Right lobe of liver (tissue), 4 donors: ENCODE results near the gene PFKL.

Experiments used
- POLR2A ChIP-seq: fragments of 450-650 bp; IDR thresholded peaks from one replicate; pipeline ENCODE4 v1.6.1; 2017; ENCODE audit warnings: antibody characterized with exemption, mild to moderate bottlenecking
- TF ChIP-seq, protein P1 (sequence below), 4 donors: fragments of 200-600 bp in 3 of 4; fragments of 450-650 bp in 1 of 4; IDR thresholded peaks; one replicate each; pipeline versions ENCODE4 v1.5.1 to v1.8.0; 2016 to 2022; ENCODE audit warnings: antibody characterized with exemption in 4 of 4, mild to moderate bottlenecking in 2 of 4
- donor health status: DM: no; HTN: no; CAD: no.
- donor health status: DM: no; HTN: no; CAD: no.
- donor health status: DM: no; HTN: yes; CAD: no.

- TF ChIP-seq, protein P1, sequence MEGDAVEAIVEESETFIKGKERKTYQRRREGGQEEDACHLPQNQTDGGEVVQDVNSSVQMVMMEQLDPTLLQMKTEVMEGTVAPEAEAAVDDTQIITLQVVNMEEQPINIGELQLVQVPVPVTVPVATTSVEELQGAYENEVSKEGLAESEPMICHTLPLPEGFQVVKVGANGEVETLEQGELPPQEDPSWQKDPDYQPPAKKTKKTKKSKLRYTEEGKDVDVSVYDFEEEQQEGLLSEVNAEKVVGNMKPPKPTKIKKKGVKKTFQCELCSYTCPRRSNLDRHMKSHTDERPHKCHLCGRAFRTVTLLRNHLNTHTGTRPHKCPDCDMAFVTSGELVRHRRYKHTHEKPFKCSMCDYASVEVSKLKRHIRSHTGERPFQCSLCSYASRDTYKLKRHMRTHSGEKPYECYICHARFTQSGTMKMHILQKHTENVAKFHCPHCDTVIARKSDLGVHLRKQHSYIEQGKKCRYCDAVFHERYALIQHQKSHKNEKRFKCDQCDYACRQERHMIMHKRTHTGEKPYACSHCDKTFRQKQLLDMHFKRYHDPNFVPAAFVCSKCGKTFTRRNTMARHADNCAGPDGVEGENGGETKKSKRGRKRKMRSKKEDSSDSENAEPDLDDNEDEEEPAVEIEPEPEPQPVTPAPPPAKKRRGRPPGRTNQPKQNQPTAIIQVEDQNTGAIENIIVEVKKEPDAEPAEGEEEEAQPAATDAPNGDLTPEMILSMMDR (IDR thresholded peaks at IDR 0.05), result no peak
- no peak for TF ChIP-seq POLR2A
Measured at GRCh38 chr21:44318489-44319285, 18.8 kb downstream of the PFKL start.
